Measurements from ENCODE around the gene TRIM41. TPM values are rescaled to one million over a fixed set of nuclear protein-coding genes. Genes with fewer than 3 reads are reported as not detected.

The TRIM41 gene
- total and polyA plus RNA-seq, 2 experiments from 2014 or later, result 6.2 to 8.7 TPM

DNA sequence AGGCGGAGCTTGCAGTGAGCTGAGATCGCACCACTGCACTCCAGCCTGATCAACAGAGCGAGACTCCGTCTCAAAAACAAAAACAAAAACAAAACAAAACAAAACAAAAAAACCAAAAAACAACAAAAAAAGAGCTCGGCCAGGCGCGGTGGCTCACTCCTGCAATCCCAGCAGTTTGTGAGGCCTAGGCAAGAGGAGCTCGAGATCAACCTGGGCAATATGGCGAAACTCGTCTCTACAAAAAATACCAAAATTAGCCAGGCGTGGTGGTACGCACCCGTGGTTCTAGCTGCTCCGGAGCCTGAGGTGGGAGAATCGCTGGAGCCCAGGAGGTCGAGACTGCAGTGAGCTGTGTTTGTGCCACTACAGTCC is 38.2 kb upstream of the TRIM41 start (continued):
- TF ChIP-seq, protein P1, sequence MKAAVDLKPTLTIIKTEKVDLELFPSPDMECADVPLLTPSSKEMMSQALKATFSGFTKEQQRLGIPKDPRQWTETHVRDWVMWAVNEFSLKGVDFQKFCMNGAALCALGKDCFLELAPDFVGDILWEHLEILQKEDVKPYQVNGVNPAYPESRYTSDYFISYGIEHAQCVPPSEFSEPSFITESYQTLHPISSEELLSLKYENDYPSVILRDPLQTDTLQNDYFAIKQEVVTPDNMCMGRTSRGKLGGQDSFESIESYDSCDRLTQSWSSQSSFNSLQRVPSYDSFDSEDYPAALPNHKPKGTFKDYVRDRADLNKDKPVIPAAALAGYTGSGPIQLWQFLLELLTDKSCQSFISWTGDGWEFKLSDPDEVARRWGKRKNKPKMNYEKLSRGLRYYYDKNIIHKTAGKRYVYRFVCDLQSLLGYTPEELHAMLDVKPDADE (IDR thresholded peaks at IDR 0.05), result no peak
- no peak for TF ChIP-seq CREB1 (CRISPR knock-in tag; IDR thresholded peaks at IDR 0.05; ENCODE audit: low read depth)

DNA sequence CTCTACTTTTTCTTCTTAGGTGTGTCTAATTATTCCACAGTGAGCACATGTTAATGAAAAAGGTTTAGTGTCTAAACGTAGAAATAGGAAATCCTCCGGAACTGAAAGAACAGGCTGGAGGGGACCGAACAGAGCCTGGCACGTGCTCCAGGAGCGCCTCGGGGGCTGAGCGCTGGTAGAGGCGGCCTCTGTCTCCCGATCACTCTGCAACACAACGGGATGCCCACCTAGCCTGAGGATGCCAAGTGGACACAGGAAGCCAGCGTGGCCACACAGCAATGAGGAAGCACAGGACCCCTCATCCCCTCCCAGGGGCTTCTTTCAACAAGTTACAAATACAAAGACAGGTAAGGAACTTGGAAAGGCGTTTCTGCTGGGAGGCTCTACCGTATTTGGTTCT is 37.5 kb upstream of the TRIM41 start:
- Mint-ChIP-seq H3K27ac (no peak overlapping the region), H3K4me3 (no peak overlapping the region), H3K9me3 (peaks cover 46% of the 10 kb centered on the region)

DNA sequence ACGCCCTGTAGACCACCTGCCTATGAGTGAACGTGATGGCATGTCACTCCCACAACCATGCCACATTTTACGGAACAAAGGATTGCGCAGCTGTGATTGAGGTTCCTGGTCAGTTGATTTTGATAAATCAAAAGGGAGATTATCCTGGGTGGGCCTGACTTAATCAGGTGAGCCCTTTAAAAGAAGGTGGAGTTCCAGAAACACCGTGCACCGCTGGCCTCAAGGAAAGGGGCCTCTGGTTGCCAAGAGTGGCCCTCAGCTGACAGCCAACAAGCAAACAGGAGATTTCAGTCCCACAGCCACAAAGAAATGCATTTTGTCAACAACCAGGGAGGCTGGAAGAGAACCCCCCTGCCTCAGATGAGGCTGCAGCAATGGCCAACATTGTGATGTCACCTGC is 37.1 kb upstream of the TRIM41 start:
- Histone ChIP-seq H3F3A (replicated peaks; ENCODE audit: low read depth) (no peaks in the 10 kb centered on the region; the same call in 1 of the 2 replicates), H3K4me3 (no peak overlapping the region), H3K79me2 (replicated peaks; ENCODE audit: insufficient read depth) (no peaks in the 10 kb centered on the region), H3K4me1 (ENCODE audit: insufficient read depth) (peaks cover 4% of the 10 kb centered on the region; the same call in 1 of the 2 replicates), H3K4me2 (no peak overlapping the region), H3K9me2 (ENCODE audit: insufficient read depth) (no peaks in the 10 kb centered on the region), H3K36me3 (ENCODE audit: insufficient read depth) (no peaks in the 10 kb centered on the region), H4K20me1 (replicated peaks; ENCODE audit: insufficient read depth) (no peaks in the 10 kb centered on the region), H2AFZ (no peak overlapping the region), H3K27ac (ENCODE audit: low read depth) (no peak overlapping the region), H3K27me3 (ENCODE audit: insufficient read depth) (peaks cover 22% of the 10 kb centered on the region)
- Mint-ChIP-seq H3K36me3 (ENCODE audit: low read depth) (peaks cover 19% of the 10 kb centered on the region; the same call in 2 of the 3 replicates), H3K27ac (no peak overlapping the region), H3K4me3 (peak overlapping the region; percentile 31; the same call in 1 of the 3 replicates), H3K4me1 (peaks cover 5% of the 10 kb centered on the region), H3K27me3 (ENCODE audit: insufficient read depth, low read depth, poor library complexity) (peaks cover 57% of the 10 kb centered on the region), H3K9me3 (peaks cover 46% of the 10 kb centered on the region)
- TF ChIP-seq ZNF331 (CRISPR knock-in tag; IDR thresholded peaks at IDR 0.05; ENCODE audit: low read depth) (no peak), NANOG (IDR thresholded peaks at IDR 0.05; ENCODE audit: borderline replicate concordance) (no peak), POLR2AphosphoS5 (IDR thresholded peaks at IDR 0.05; ENCODE audit: low read depth) (no peak), JUNB (IDR thresholded peaks at IDR 0.05; ENCODE audit: unreplicated experiment) (no peak), EZH2 (IDR thresholded peaks at IDR 0.05; ENCODE audit: low read depth, unreplicated experiment) (no peak)
- TF ChIP-seq, protein P2, sequence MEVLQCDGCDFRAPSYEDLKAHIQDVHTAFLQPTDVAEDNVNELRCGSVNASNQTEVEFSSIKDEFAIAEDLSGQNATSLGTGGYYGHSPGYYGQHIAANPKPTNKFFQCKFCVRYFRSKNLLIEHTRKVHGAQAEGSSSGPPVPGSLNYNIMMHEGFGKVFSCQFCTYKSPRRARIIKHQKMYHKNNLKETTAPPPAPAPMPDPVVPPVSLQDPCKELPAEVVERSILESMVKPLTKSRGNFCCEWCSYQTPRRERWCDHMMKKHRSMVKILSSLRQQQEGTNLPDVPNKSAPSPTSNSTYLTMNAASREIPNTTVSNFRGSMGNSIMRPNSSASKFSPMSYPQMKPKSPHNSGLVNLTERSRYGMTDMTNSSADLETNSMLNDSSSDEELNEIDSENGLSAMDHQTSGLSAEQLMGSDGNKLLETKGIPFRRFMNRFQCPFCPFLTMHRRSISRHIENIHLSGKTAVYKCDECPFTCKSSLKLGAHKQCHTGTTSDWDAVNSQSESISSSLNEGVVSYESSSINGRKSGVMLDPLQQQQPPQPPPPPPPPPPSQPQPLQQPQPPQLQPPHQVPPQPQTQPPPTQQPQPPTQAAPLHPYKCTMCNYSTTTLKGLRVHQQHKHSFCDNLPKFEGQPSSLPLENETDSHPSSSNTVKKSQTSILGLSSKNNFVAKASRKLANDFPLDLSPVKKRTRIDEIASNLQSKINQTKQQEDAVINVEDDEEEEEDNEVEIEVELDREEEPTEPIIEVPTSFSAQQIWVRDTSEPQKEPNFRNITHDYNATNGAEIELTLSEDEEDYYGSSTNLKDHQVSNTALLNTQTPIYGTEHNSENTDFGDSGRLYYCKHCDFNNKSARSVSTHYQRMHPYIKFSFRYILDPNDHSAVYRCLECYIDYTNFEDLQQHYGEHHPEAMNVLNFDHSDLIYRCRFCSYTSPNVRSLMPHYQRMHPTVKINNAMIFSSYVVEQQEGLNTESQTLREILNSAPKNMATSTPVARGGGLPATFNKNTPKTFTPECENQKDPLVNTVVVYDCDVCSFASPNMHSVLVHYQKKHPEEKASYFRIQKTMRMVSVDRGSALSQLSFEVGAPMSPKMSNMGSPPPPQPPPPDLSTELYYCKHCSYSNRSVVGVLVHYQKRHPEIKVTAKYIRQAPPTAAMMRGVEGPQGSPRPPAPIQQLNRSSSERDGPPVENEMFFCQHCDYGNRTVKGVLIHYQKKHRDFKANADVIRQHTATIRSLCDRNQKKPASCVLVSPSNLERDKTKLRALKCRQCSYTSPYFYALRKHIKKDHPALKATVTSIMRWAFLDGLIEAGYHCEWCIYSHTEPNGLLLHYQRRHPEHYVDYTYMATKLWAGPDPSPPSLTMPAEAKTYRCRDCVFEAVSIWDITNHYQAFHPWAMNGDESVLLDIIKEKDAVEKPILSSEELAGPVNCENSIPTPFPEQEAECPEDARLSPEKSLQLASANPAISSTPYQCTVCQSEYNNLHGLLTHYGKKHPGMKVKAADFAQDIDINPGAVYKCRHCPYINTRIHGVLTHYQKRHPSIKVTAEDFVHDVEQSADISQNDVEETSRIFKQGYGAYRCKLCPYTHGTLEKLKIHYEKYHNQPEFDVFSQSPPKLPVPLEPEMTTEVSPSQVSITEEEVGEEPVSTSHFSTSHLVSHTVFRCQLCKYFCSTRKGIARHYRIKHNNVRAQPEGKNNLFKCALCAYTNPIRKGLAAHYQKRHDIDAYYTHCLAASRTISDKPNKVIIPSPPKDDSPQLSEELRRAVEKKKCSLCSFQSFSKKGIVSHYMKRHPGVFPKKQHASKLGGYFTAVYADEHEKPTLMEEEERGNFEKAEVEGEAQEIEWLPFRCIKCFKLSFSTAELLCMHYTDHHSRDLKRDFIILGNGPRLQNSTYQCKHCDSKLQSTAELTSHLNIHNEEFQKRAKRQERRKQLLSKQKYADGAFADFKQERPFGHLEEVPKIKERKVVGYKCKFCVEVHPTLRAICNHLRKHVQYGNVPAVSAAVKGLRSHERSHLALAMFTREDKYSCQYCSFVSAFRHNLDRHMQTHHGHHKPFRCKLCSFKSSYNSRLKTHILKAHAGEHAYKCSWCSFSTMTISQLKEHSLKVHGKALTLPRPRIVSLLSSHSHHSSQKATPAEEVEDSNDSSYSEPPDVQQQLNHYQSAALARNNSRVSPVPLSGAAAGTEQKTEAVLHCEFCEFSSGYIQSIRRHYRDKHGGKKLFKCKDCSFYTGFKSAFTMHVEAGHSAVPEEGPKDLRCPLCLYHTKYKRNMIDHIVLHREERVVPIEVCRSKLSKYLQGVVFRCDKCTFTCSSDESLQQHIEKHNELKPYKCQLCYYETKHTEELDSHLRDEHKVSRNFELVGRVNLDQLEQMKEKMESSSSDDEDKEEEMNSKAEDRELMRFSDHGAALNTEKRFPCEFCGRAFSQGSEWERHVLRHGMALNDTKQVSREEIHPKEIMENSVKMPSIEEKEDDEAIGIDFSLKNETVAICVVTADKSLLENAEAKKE (CRISPR knock-in tag; IDR thresholded peaks at IDR 0.05), result no peak
- TF ChIP-seq, protein P3, sequence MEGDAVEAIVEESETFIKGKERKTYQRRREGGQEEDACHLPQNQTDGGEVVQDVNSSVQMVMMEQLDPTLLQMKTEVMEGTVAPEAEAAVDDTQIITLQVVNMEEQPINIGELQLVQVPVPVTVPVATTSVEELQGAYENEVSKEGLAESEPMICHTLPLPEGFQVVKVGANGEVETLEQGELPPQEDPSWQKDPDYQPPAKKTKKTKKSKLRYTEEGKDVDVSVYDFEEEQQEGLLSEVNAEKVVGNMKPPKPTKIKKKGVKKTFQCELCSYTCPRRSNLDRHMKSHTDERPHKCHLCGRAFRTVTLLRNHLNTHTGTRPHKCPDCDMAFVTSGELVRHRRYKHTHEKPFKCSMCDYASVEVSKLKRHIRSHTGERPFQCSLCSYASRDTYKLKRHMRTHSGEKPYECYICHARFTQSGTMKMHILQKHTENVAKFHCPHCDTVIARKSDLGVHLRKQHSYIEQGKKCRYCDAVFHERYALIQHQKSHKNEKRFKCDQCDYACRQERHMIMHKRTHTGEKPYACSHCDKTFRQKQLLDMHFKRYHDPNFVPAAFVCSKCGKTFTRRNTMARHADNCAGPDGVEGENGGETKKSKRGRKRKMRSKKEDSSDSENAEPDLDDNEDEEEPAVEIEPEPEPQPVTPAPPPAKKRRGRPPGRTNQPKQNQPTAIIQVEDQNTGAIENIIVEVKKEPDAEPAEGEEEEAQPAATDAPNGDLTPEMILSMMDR (conservative IDR thresholded peaks at IDR 0.05; ENCODE audit: low read depth in 2 of 2), result no peak
- TF ChIP-seq, protein P1 (IDR thresholded peaks at IDR 0.05), result no peak
- ATAC-seq, result no peak
- no peak for DNase-seq (ENCODE audit: low spot score)

More for the DNA sequence above, 37.5 kb upstream of the TRIM41 start:
- Mint-ChIP-seq H3K36me3 (ENCODE audit: low read depth) (peaks cover 19% of the 10 kb centered on the region; the same call in 2 of the 3 replicates), H3K27me3 (ENCODE audit: insufficient read depth, low read depth, poor library complexity) (peaks cover 52% of the 10 kb centered on the region), H3K4me1 (peaks cover 5% of the 10 kb centered on the region)
- Histone ChIP-seq H3K4me1 (ENCODE audit: insufficient read depth) (peaks cover 4% of the 10 kb centered on the region; the same call in 1 of the 2 replicates), H3K27me3 (ENCODE audit: insufficient read depth) (peaks cover 18% of the 10 kb centered on the region), H3K79me2 (replicated peaks; ENCODE audit: insufficient read depth) (no peaks in the 10 kb centered on the region), H4K20me1 (replicated peaks; ENCODE audit: insufficient read depth) (no peaks in the 10 kb centered on the region), H2AFZ (no peak overlapping the region), H3K36me3 (ENCODE audit: insufficient read depth) (no peaks in the 10 kb centered on the region), H3F3A (replicated peaks; ENCODE audit: low read depth) (no peaks in the 10 kb centered on the region; the same call in 1 of the 2 replicates), H3K27ac (ENCODE audit: low read depth) (no peak overlapping the region), H3K4me2 (no peak overlapping the region), H3K9me2 (ENCODE audit: insufficient read depth) (no peaks in the 10 kb centered on the region), H3K4me3 (no peak overlapping the region)
- no peak for TF ChIP-seq POLR2AphosphoS5 (IDR thresholded peaks at IDR 0.05; ENCODE audit: low read depth)
- no peak for TF ChIP-seq JUNB (IDR thresholded peaks at IDR 0.05; ENCODE audit: unreplicated experiment)
- TF ChIP-seq ZNF114 (CRISPR knock-in tag; IDR thresholded peaks at IDR 0.05), result no peak
- DNase-seq (ENCODE audit: low spot score) (no peak), ATAC-seq (no peak)

All from GM23338 (cell line).